T-cell (primary cell): ENCODE results near the gene SPACA7. TPM values are rescaled to one million over a fixed set of nuclear protein-coding genes. Genes with fewer than 3 reads are reported as not detected.

ENCODE experiments used
- ATAC-seq, 4 experiments: fragments of 200-7000 bp in 3 of 4; fragments of 150-1000 bp in 1 of 4; cut with Tn5 transposase; replicated peaks in 1 of 4; 1 replicate in 3 of 4; 2 replicates in 1 of 4; pipeline ENCODE4 v1.10.0; 2021; ENCODE audit warnings: moderate library complexity in 3 of 4, mild to moderate bottlenecking in 2 of 4, moderate number of reproducible peaks in 1 of 4
- CTCF ChIA-PET, 2 donors: fragments of 300-600 bp; sonication (Branson Sonifier 250); formaldehyde crosslinking; loops; one replicate each; lab custom pipeline; 2022; ENCODE audit warnings: antibody characterized with exemption in 2 of 2; lab: Charles Lee
- POLR2A ChIA-PET, 2 donors: fragments of 300-600 bp; sonication (Branson Sonifier 250); formaldehyde crosslinking; loops; one replicate each; lab custom pipeline; 2022; ENCODE audit warnings: antibody characterized with exemption in 2 of 2; lab: Charles Lee
- DNase-seq, 35 experiments: peaks; one replicate each; pipeline versions ENCODE4 v3.0.0 to v3.0.0-alpha.2; 2013 to 2023
- H3K27ac ChIP-seq: one replicate; pipeline ENCODE4 v1.5.1; 2013; ENCODE audit warnings: low read length
- H3K27me3 ChIP-seq, 2 experiments: replicated peaks in 1 of 2; 1 replicate in 1 of 2; 2 replicates in 1 of 2; pipeline versions ENCODE4 v1.6.1 to v1.7.0; 2013; ENCODE audit warnings: low read length in 1 of 2, mixed read lengths in 1 of 2; ENCODE audit not compliant: control insufficient read depth in 2 of 2, insufficient read depth in 2 of 2; ENCODE audit errors: extremely low read depth in 1 of 2
- H3K36me3 ChIP-seq, 2 donors: 1 replicate in 1 of 2; 2 replicates in 1 of 2; pipeline versions ENCODE4 v1.6.1 to v1.7.0; 2013; ENCODE audit warnings: low read length in 1 of 2; ENCODE audit not compliant: control insufficient read depth in 2 of 2, insufficient read depth in 1 of 2; ENCODE audit errors: extremely low read depth in 1 of 2
- H3K4me1 ChIP-seq, 2 experiments: 1 replicate in 1 of 2; 2 replicates in 1 of 2; pipeline versions ENCODE4 v1.6.1 to v1.7.0; 2013; ENCODE audit warnings: low read length in 2 of 2, mixed read lengths in 1 of 2; ENCODE audit not compliant: insufficient read depth in 2 of 2, control insufficient read depth in 1 of 2; ENCODE audit errors: extremely low read depth in 1 of 2
- H3K4me3 ChIP-seq, 2 donors: 1 replicate in 1 of 2; 2 replicates in 1 of 2; pipeline versions ENCODE4 v1.5.1 to v1.7.0; 2013; ENCODE audit warnings: mild to moderate bottlenecking in 2 of 2, low read length in 1 of 2, moderate library complexity in 1 of 2; ENCODE audit not compliant: control insufficient read depth in 1 of 2; ENCODE audit errors: extremely low read depth in 1 of 2
- H3K9me3 ChIP-seq: 2 replicates; pipeline ENCODE4 v1.7.0; 2013
- H3K27ac Mint-ChIP-seq, 2 donors: one replicate each; pipeline ENCODE4 v1.8.0; 2020 to 2021; ENCODE audit warnings: mild to moderate bottlenecking in 2 of 2, mixed read lengths in 2 of 2
- H3K27me3 Mint-ChIP-seq, 2 donors: one replicate each; pipeline ENCODE4 v1.8.0; 2021 to 2022; ENCODE audit warnings: mixed read lengths in 2 of 2
- H3K36me3 Mint-ChIP-seq: one replicate; pipeline ENCODE4 v1.8.0; 2021; ENCODE audit warnings: mixed read lengths
- H3K4me1 Mint-ChIP-seq, 3 donors: one replicate each; pipeline ENCODE4 v1.8.0; 2020 to 2022; ENCODE audit warnings: mixed read lengths in 3 of 3, mild to moderate bottlenecking in 1 of 3
- H3K4me3 Mint-ChIP-seq, 3 donors: one replicate each; pipeline ENCODE4 v1.8.0; 2020 to 2022; ENCODE audit warnings: mild to moderate bottlenecking in 3 of 3, mixed read lengths in 3 of 3, moderate library complexity in 3 of 3
- H3K9me3 Mint-ChIP-seq, 3 donors: one replicate each; pipeline ENCODE4 v1.8.0; 2020 to 2022; ENCODE audit warnings: mixed read lengths in 3 of 3
- WGBS: methylation state at CpG from one replicate; pipeline ENCODE4 v1.1.5; 2013; ENCODE audit warnings: missing lambda C conversion rate; ENCODE audit not compliant: insufficient coverage; 5-methylcytosine and 5-hydroxymethylcytosine counted together
- total RNA-seq, 35 experiments: library from RNA in 6 of 35; stranded (reverse) in 6 of 35; fragments of 120-200 nt in 1 of 35; gene quantifications; one replicate each; pipeline versions ENCODE4 v1.2.1 to v1.2.4 and lab custom pipeline; 2013 to 2026

SPACA7 gene
- total RNA-seq, 5 donors from 2014 or later (not counting 1 experiment from before 2014, with no cell fraction given): not detected

GRCh38 chr13:112331675-112332074 is 44.5 kb upstream of the SPACA7 start:
- POLR2A ChIA-PET: no interaction called here
- ATAC-seq: no peak

DNA sequence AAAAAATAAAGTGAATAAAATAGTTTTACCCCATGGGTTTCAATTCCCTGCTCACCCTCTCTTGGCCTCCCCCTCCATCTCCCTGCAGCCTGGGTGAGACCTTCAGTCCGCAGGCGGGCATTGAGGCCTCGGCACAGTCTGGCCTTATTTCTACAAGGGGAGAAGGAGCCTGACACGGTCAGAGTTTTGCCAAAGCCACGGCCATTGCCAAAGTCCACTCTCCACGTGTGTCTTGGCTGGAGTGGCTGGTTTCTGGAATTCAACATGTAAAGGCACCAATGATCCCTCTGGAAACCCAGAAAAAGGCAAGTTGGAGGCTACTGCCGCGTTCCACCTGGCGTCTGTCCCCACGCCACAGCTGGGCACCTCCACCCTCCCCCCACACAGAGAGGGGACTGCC is 43.4 kb upstream of the SPACA7 start:
- 68% methylated on average over 4 of the region's 10 CpGs for WGBS
- no peaks in the 10 kb centered on the region for H3K4me1 Mint-ChIP-seq
- H3K36me3 Mint-ChIP-seq: no peaks in the 10 kb centered on the region
- ATAC-seq (no peak), DNase-seq (no peak)
- H3K9me3 Mint-ChIP-seq: peaks cover 17 to 19% (median 18%) of the 10 kb centered on the region in 3 donors
- H3K27ac Mint-ChIP-seq: no peak overlapping the region
- peaks cover 23 to 30% of the 10 kb centered on the region in 2 donors for H3K27me3 Mint-ChIP-seq
- no peak overlapping the region for H3K4me3 Mint-ChIP-seq
- Histone ChIP-seq H3K27ac (no peak overlapping the region), H3K36me3 (no peaks in the 10 kb centered on the region), H3K27me3 (peaks cover 13 to 61% of the 10 kb centered on the region in 2 experiments), H3K4me1 (no peaks in the 10 kb centered on the region), H3K9me3 (no peaks in the 10 kb centered on the region), H3K4me3 (no peak overlapping the region)
- ChIA-PET CTCF (no interaction called here), POLR2A (no interaction called here)

More at GRCh38 chr13:112331675-112332074, 44.5 kb upstream of the SPACA7 start:
- CTCF ChIA-PET: no interaction called here
- no peak overlapping the region for H3K27ac ChIP-seq
- H3K36me3 ChIP-seq: no peaks in the 10 kb centered on the region
- H3K9me3 ChIP-seq: no peaks in the 10 kb centered on the region
- Mint-ChIP-seq H3K9me3 (peaks cover 8 to 9% (median 8%) of the 10 kb centered on the region in 3 donors), H3K4me3 (no peak overlapping the region), H3K27ac (no peak overlapping the region), H3K27me3 (peaks cover 26 to 29% of the 10 kb centered on the region in 2 donors), H3K4me1 (no peaks in the 10 kb centered on the region), H3K36me3 (no peaks in the 10 kb centered on the region)
- H3K4me3 ChIP-seq: no peak overlapping the region
- WGBS: 29% methylated on average over 19 of the region's 20 CpGs
- DNase-seq: no peak
- no peaks in the 10 kb centered on the region for H3K4me1 ChIP-seq
- peaks cover 13 to 62% of the 10 kb centered on the region in 2 experiments for H3K27me3 ChIP-seq

- H3K4me1 ChIP-seq: no peaks in the 10 kb centered on the region
- H3K4me3 ChIP-seq: no peak overlapping the region
- no peak overlapping the region for H3K4me3 Mint-ChIP-seq
- no peaks in the 10 kb centered on the region for H3K4me1 Mint-ChIP-seq
- no peaks in the 10 kb centered on the region for H3K36me3 ChIP-seq
- DNase-seq (no peak), ATAC-seq (no peak)
- H3K9me3 Mint-ChIP-seq: peaks cover 19 to 21% (median 20%) of the 10 kb centered on the region in 3 donors
- H3K27me3 Mint-ChIP-seq: peaks cover 16 to 27% of the 10 kb centered on the region in 2 donors
- ChIA-PET CTCF (no interaction called here), POLR2A (no interaction called here)
- no CpG with 5 or more reads among the region's 16 CpGs for WGBS
- no peaks in the 10 kb centered on the region for H3K9me3 ChIP-seq
- no peaks in the 10 kb centered on the region for H3K36me3 Mint-ChIP-seq
- no peak overlapping the region for H3K27ac ChIP-seq
- H3K27ac Mint-ChIP-seq: no peak overlapping the region
- H3K27me3 ChIP-seq: peaks cover 13 to 61% of the 10 kb centered on the region in 2 experiments
These were observed 42.2 kb upstream of the SPACA7 start for GRCh38 chr13:112333756-112334543.

DNA sequence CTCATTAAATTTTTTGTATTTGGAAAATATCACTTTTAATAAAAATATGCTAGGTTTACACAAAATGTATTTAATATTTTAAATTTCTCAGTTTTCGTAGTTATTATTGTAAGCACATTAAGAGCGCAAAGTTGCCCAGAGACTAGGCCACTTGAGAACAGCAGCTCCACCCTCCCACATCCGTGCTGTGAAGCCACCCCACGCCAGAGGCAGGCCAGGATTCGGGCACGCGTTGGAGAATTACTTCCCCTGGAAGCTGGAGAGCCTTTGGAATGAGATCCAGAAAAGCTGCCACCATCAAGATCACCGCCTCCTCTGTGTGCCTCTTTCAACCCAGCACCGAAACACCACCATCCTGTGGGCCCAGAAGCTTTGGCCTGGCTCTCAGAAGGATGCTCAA is 41.0 kb upstream of the SPACA7 start:
- WGBS: 73% methylated on average over 5 of the region's 9 CpGs
- ChIA-PET CTCF (no interaction called here), POLR2A (no interaction called here)
- H3K27ac Mint-ChIP-seq: no peak overlapping the region
- Histone ChIP-seq H3K36me3 (no peaks in the 10 kb centered on the region), H3K27me3 (peaks cover 13 to 52% of the 10 kb centered on the region in 2 experiments), H3K4me1 (no peaks in the 10 kb centered on the region), H3K27ac (no peak overlapping the region), H3K4me3 (no peak overlapping the region), H3K9me3 (no peaks in the 10 kb centered on the region)
- no peaks in the 10 kb centered on the region for H3K4me1 Mint-ChIP-seq
- ATAC-seq (no peak), DNase-seq (no peak)
- no peak overlapping the region for H3K4me3 Mint-ChIP-seq
- peaks cover 16 to 22% of the 10 kb centered on the region in 2 donors for H3K27me3 Mint-ChIP-seq
- no peaks in the 10 kb centered on the region for H3K36me3 Mint-ChIP-seq
- H3K9me3 Mint-ChIP-seq: peaks cover 21 to 25% (median 23%) of the 10 kb centered on the region in 3 donors

- ChIA-PET POLR2A (no interaction called here), CTCF (no interaction called here)
- DNase-seq: no peak
- Mint-ChIP-seq H3K27ac (no peak overlapping the region), H3K4me1 (peaks cover 2 to 6% (median 3%) of the 10 kb centered on the region in 3 donors), H3K9me3 (peaks cover 15 to 20% (median 17%) of the 10 kb centered on the region in 3 donors), H3K36me3 (no peaks in the 10 kb centered on the region), H3K27me3 (peaks cover 24 to 26% of the 10 kb centered on the region in 2 donors), H3K4me3 (no peak overlapping the region)
- H3K4me1 ChIP-seq: no peaks in the 10 kb centered on the region
- no peak overlapping the region for H3K27ac ChIP-seq
- WGBS: no CpG with 5 or more reads among the region's 3 CpGs
- no peaks in the 10 kb centered on the region for H3K9me3 ChIP-seq
- H3K36me3 ChIP-seq: no peaks in the 10 kb centered on the region
- H3K4me3 ChIP-seq: no peak overlapping the region
- no peak for ATAC-seq
- peaks cover 0 to 33% of the 10 kb centered on the region in 2 experiments for H3K27me3 ChIP-seq
These were observed 34.7 kb upstream of the SPACA7 start for GRCh38 chr13:112341446-112341845.

- H3K27me3 ChIP-seq: peaks cover 0 to 35% of the 10 kb centered on the region in 2 experiments
- H3K27me3 Mint-ChIP-seq: peaks cover 29 to 32% of the 10 kb centered on the region in 2 donors
- H3K27ac Mint-ChIP-seq: no peak overlapping the region
- 73% methylated on average over 29 of the region's 29 CpGs for WGBS
- H3K9me3 ChIP-seq: no peaks in the 10 kb centered on the region
- H3K27ac ChIP-seq: no peak overlapping the region
- no peak for ATAC-seq
- no peak for DNase-seq
- peaks cover 4 to 11% (median 8%) of the 10 kb centered on the region in 3 donors for H3K4me1 Mint-ChIP-seq
- POLR2A ChIA-PET: no interaction called here
- H3K4me1 ChIP-seq: no peaks in the 10 kb centered on the region
- no peaks in the 10 kb centered on the region for H3K36me3 Mint-ChIP-seq
- H3K36me3 ChIP-seq: no peaks in the 10 kb centered on the region
- H3K4me3 Mint-ChIP-seq: no peak overlapping the region
- CTCF ChIA-PET: no interaction called here
- peaks cover 8 to 13% (median 10%) of the 10 kb centered on the region in 3 donors for H3K9me3 Mint-ChIP-seq
- H3K4me3 ChIP-seq: no peak overlapping the region
These were observed 34.0 kb upstream of the SPACA7 start for GRCh38 chr13:112341976-112342735.
